Kidney glomerular epithelial cell (primary cell): ENCODE results near the gene COX8A.
"Not testable (repeated sequence)": the region's sequence is repeated elsewhere in the genome, so short reads cannot be mapped to it uniquely, and the experiment has no call there.

Experiments used
- DNase-seq: peaks from one replicate; lab custom pipeline; 2025; lab: John Stamatoyannopoulos, UW

Gene COX8A

GRCh38 chr11:63974259-63975143 is at the start of gene COX8A:
Gene COX8A (plus strand): TSS chr11:63974620. CDS start chr11:63974681, 61 bp downstream.
- DNase-seq, result peak; percentile 100

- no peak for DNase-seq
Observed at GRCh38 chr11:63929616-63930015, 44.8 kb upstream of the COX8A start.

GRCh38 chr11:63931045-63931444 is 43.4 kb upstream of the COX8A start:
- DNase-seq, result no peak

GRCh38 chr11:63931876-63932275 is 42.5 kb upstream of the COX8A start:
- no peak for DNase-seq

GRCh38 chr11:63933459-63933858 is 41.0 kb upstream of the COX8A start:
- DNase-seq, result no peak

- DNase-seq, result no peak
Observed at GRCh38 chr11:63937713-63938478, 36.5 kb upstream of the COX8A start.

- DNase-seq, result peak; percentile 100
Observed at GRCh38 chr11:63938479-63939396, 35.7 kb upstream of the COX8A start, which contains the start of gene NAA40. Gene NAA40 (plus strand): TSS chr11:63939002. CDS start chr11:63939097, 95 bp downstream.

GRCh38 chr11:63939397-63939891 is 35.0 kb upstream of the COX8A start:
- DNase-seq, result no peak

GRCh38 chr11:63940786-63941185 is 33.6 kb upstream of the COX8A start:
- no peak for DNase-seq

- no peak for DNase-seq
Observed at GRCh38 chr11:63941901-63942300, 32.5 kb upstream of the COX8A start.

GRCh38 chr11:63942803-63943202 is 31.6 kb upstream of the COX8A start:
- no peak for DNase-seq

GRCh38 chr11:63944987-63945386 is 29.4 kb upstream of the COX8A start:
- DNase-seq, result no peak

GRCh38 chr11:63945477-63946163 is 28.8 kb upstream of the COX8A start:
- DNase-seq, result peak; percentile 58

- DNase-seq, result no peak
Observed at GRCh38 chr11:63951779-63952536, 22.5 kb upstream of the COX8A start.

- DNase-seq, result no peak
Observed at GRCh38 chr11:63952570-63952969, 21.9 kb upstream of the COX8A start.

- DNase-seq, result no peak
Observed at GRCh38 chr11:63958008-63958407, 16.4 kb upstream of the COX8A start.

- no peak for DNase-seq
Observed at GRCh38 chr11:63961608-63962412, 12.6 kb upstream of the COX8A start.

- DNase-seq, result not testable (repeated sequence)
Observed at GRCh38 chr11:63963895-63964294, 10.5 kb upstream of the COX8A start.

GRCh38 chr11:63966444-63966843 is 8.0 kb upstream of the COX8A start:
- DNase-seq, result no peak
